ENCODE data around the gene MORC2. TPM values are rescaled to one million over a fixed set of nuclear protein-coding genes. Genes with fewer than 3 reads are reported as not detected.

Gene MORC2
- total RNA-seq = 13.1 and 18.4 TPM in 2 replicates

DNA sequence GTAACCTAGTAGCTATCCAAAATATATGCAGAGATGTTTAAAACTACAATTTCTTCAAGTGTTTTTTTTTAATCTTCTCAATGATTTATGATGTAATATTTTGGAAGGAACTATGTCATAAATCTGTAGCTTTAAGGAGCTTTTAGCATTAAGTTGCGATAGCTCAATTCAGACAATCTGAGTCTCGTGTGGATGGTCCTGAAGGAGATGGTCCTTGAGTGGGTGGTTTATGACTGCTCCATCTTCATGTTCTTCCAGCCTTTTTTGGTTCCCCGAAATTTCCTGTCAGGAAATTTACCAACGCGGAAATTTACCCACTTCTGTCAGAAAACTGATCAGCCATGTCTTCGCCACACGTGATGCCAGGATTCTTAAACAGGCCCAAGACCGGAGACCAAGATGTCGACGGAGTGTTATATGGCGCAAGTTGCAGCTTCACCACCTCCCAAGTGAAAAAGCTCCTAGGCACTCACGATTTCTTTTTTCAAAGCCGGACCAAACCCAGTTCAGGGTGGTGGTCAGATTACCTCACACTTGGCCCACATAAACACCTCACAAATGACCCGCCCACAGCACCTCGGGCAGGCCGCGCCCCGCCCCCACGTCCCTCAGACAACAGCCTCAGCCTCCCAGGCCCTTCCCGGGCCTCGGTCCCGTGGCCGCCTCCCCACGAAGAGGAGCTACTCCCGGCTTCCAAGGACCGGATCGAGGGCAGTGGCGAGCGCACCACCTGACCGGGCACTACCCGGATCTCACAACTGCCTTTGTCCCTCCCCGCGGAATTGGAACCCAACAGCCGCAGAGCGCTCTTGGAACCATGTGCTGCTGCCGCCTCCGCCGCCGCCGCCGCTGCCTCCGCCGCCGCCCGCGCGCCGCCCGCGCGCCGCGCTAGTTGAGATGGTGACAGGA lies at the start of gene MORC2:
Gene MORC2 (minus strand): TSS at position 760 of the 909 bp plus-strand sequence. CDS start 885 bp downstream, outside the sequence.

DNA sequence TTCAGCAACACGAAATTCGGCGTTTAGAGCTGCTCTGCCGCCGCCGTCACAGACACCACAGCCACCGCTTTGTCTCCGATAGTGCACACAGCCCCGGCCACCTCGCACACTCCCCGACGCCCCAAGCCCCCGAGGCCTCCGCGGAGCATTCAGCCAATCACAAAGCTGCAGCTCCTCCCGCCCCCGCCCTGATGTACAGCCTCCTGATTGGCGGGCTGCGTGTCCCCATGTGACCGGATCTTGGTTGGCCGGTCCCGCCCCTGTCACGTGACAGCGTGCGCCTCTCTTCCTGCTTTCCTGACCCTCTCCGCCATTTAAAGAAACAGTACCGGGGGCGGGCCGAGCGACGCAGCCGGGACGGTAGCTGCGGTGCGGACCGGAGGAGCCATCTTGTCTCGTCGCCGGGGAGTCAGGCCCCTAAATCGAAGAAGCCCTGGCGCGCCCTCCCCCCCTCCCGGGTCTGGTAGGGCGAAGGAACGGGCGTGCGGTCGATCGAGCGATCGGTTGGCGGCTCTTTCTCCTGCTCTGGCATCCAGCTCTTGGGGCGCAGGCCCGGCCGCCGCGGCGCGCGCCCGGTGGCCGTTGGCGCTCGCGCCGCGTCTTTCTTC lies 454 bp upstream of the MORC2 start, which contains the start of gene TUG1:
Gene TUG1 (plus strand): TSS at position 342 of the 608 bp plus-strand sequence.

Other genes starting within 250 kb of the MORC2 start
- gene TUG1, start 491 bp upstream of the MORC2 start, total RNA-seq = 26.4 and 34.4 TPM in 2 replicates
- 121 and 146 TPM in 2 replicates for gene SMTN, start 112.5 kb upstream of the MORC2 start, total RNA-seq
- gene SELENOM, start 138.8 kb upstream of the MORC2 start, total RNA-seq = 38.3 and 46.0 TPM in 2 replicates
- gene INPP5J, start 154.2 kb upstream of the MORC2 start, total RNA-seq = 0.27 and 0.47 TPM in 2 replicates
- not detected in 2 replicates for gene PLA2G3, start 171.7 kb upstream of the MORC2 start, total RNA-seq
- gene RNF185, start 191.4 kb upstream of the MORC2 start, total RNA-seq = 17.8 and 19.6 TPM in 2 replicates
- 62.1 and 91.3 TPM in 2 replicates for gene LIMK2, start 243.5 kb upstream of the MORC2 start, total RNA-seq

Measured in endothelial cell of coronary artery (primary cell).